HCT116 (cell line): ENCODE data around the gene RREB1. TPM values are rescaled to one million over a fixed set of nuclear protein-coding genes. Genes with fewer than 3 reads are reported as not detected.
A peak's percentile ranks its signal among the peaks of the same experiment; 100 is the strongest.

ENCODE experiments used
- ATAC-seq: fragments of 200-7000 bp; cut with Tn5 transposase; 2 replicates; pipeline ENCODE4 v1.9.1; 2020; ENCODE audit warnings: mild to moderate bottlenecking, moderate library complexity
- BruUV-seq: library from RNA; stranded (reverse); fragments of 400-500 nt; replicated peaks from 2 replicates; lab custom pipeline; 2021; lab: Mats Ljungman, UMichigan
- CTCF ChIA-PET: fragments of 300-600 bp; sonication (Branson Sonifier 250); formaldehyde crosslinking; loops from one replicate; lab custom pipeline; 2021; ENCODE audit warnings: antibody characterized with exemption; lab: Charles Lee
- POLR2A ChIA-PET: fragments of 300-600, 350-600 bp; sonication (Branson Sonifier 250); formaldehyde crosslinking; loops from one replicate; lab custom pipeline; 2021; ENCODE audit warnings: antibody characterized with exemption; lab: Charles Lee
- RAD21 ChIA-PET, 2 experiments: fragments of 300-600 bp; sonication (Branson Sonifier 250); formaldehyde crosslinking; loops; one replicate each; lab custom pipeline; 2023; ENCODE audit warnings: low total read pairs in 2 of 2; ENCODE audit not compliant: uncharacterized antibody in 2 of 2, unreplicated experiment in 2 of 2, low non-redundant PET in 1 of 2; lab: Charles Lee
- DNase-seq: peaks from one replicate; pipeline ENCODE4 v3.0.0-alpha.2; 2010; ENCODE audit warnings: low read depth, low spot score
- H2AFZ ChIP-seq: fragments of 200-600 bp; shearing (Covaris generic), sonication (generic); 2 replicates; pipeline ENCODE4 v1.6.1; 2017; ENCODE audit warnings: low read depth, mixed run types, mixed read lengths, antibody characterized with exemption, low read length; ENCODE audit not compliant: poor library complexity, severe bottlenecking
- H3K27ac ChIP-seq: 2 replicates; pipeline ENCODE4 v1.5.1; 2012; ENCODE audit warnings: low read depth, low read length
- H3K27me3 ChIP-seq: fragments of 200-600 bp; sonication (generic); 2 replicates; pipeline ENCODE4 v1.6.1; 2016; ENCODE audit warnings: mixed run types, low read length, mixed read lengths; ENCODE audit not compliant: insufficient read depth
- H3K36me3 ChIP-seq, 2 experiments: fragments of 200-500 bp in 1 of 2; fragments of 200-600 bp in 1 of 2; sonication (Bioruptor generic) in 1 of 2; sonication (generic) in 1 of 2; 2 replicates each; pipeline versions ENCODE4 v1.5.1 to v1.6.1; 2014 to 2016; ENCODE audit warnings: low read length in 2 of 2, inconsistent platforms in 1 of 2, mixed read lengths in 1 of 2, mixed run types in 1 of 2; ENCODE audit not compliant: insufficient read depth in 2 of 2, control insufficient read depth in 1 of 2
- H3K4me1 ChIP-seq, 2 experiments: fragments of 200-600 bp in 1 of 2; sonication (generic) in 1 of 2; 2 replicates each; pipeline versions ENCODE4 v1.5.1 to v1.6.1; 2012 to 2017; ENCODE audit warnings: low read length in 2 of 2, inconsistent platforms in 1 of 2, mild to moderate bottlenecking in 1 of 2, mixed read lengths in 1 of 2, mixed run types in 1 of 2, moderate library complexity in 1 of 2; ENCODE audit not compliant: insufficient read depth in 2 of 2, control insufficient read depth in 1 of 2
- H3K4me2 ChIP-seq: fragments of 200-600 bp; sonication (generic); 2 replicates; pipeline ENCODE4 v1.6.1; 2017; ENCODE audit warnings: mixed run types, low read length, mixed read lengths
- H3K4me3 ChIP-seq, 2 experiments: fragments of 200-600 bp in 1 of 2; sonication (generic) in 1 of 2; replicated peaks in 1 of 2; 2 replicates each; pipeline ENCODE4 v1.5.1; 2011 to 2016; ENCODE audit warnings: low read length in 2 of 2, control low read depth in 1 of 2, low read depth in 1 of 2, mild to moderate bottlenecking in 1 of 2, mixed read lengths in 1 of 2, mixed run types in 1 of 2
- H3K79me2 ChIP-seq: fragments of 200-600 bp; sonication (generic); 2 replicates; pipeline ENCODE4 v1.6.1; 2017; ENCODE audit warnings: mild to moderate bottlenecking, mixed run types, low read length, moderate library complexity, mixed read lengths; ENCODE audit not compliant: insufficient read depth
- H3K9ac ChIP-seq: fragments of 200-600 bp; sonication (generic); 2 replicates; pipeline ENCODE4 v1.6.1; 2016; ENCODE audit warnings: low read length, mixed read lengths
- H3K9me2 ChIP-seq: fragments of 200-600 bp; sonication (generic), shearing (Covaris generic); 2 replicates; pipeline ENCODE4 v1.6.1; 2017; ENCODE audit warnings: mixed run types, mild to moderate bottlenecking, moderate library complexity; ENCODE audit not compliant: insufficient read depth
- H3K9me3 ChIP-seq, 2 experiments: fragments of 200-500 bp in 1 of 2; fragments of 200-600 bp in 1 of 2; sonication (Bioruptor generic) in 1 of 2; sonication (generic) in 1 of 2; 2 replicates each; pipeline ENCODE4 v1.6.1; 2014 to 2017; ENCODE audit warnings: low read length in 2 of 2, mixed read lengths in 2 of 2, inconsistent platforms in 1 of 2, low read depth in 1 of 2, mild to moderate bottlenecking in 1 of 2, mixed run types in 1 of 2, moderate library complexity in 1 of 2; ENCODE audit not compliant: control insufficient read depth in 1 of 2, insufficient read depth in 1 of 2
- H4K20me1 ChIP-seq: fragments of 200-600 bp; sonication (generic), shearing (Covaris generic); 2 replicates; pipeline ENCODE4 v1.6.1; 2017; ENCODE audit warnings: mixed run types, mild to moderate bottlenecking, moderate library complexity; ENCODE audit not compliant: insufficient read depth
- CBX3 ChIP-seq: IDR thresholded peaks from 2 replicates; pipeline ENCODE4 v1.6.1; 2012; ENCODE audit warnings: low read depth
- CEBPB ChIP-seq: IDR thresholded peaks from 2 replicates; pipeline ENCODE4 v1.6.1; 2012; ENCODE audit warnings: low read depth
- EGR1 ChIP-seq: IDR thresholded peaks from 2 replicates; pipeline ENCODE4 v1.6.1; 2012; ENCODE audit warnings: low read depth
- ELF1 ChIP-seq: IDR thresholded peaks from 2 replicates; pipeline ENCODE4 v1.6.1; 2012; ENCODE audit warnings: low read depth, borderline replicate concordance
- FOSL1 ChIP-seq: IDR thresholded peaks from 2 replicates; pipeline ENCODE4 v1.6.1; 2012; ENCODE audit warnings: low read depth
- JUND ChIP-seq: IDR thresholded peaks from 2 replicates; pipeline ENCODE4 v1.6.1; 2012
- MAX ChIP-seq: IDR thresholded peaks from 2 replicates; pipeline ENCODE4 v1.6.1; 2012
- POLR2A ChIP-seq: IDR thresholded peaks from 2 replicates; pipeline ENCODE4 v1.7.0; 2011; ENCODE audit warnings: borderline replicate concordance; ENCODE audit not compliant: insufficient read depth, insufficient read length; ENCODE audit errors: extremely low read depth
- POLR2AphosphoS5 ChIP-seq: IDR thresholded peaks from 2 replicates; pipeline ENCODE4 v1.6.1; 2011; ENCODE audit warnings: mild to moderate bottlenecking, low read depth, low read length, moderate library complexity
- SP1 ChIP-seq: IDR thresholded peaks from 2 replicates; pipeline ENCODE4 v1.6.1; 2012; ENCODE audit warnings: low read depth
- TCF7L2 ChIP-seq: IDR thresholded peaks from 2 replicates; pipeline ENCODE4 v1.7.0; 2011; ENCODE audit warnings: borderline replicate concordance, inconsistent platforms; ENCODE audit not compliant: insufficient read depth, insufficient read length; ENCODE audit errors: extremely low read depth
- ZFX ChIP-seq: fragments of 450-650 bp; IDR thresholded peaks from 2 replicates; pipeline ENCODE4 v1.6.1; 2017
- intact Hi-C: fragments of 100-400 bp; cut with micrococcal nuclease; formaldehyde crosslinking; loops from 2 replicates; pipeline ENCODE4 v1.10.0; 2022
- total RNA-seq: library from RNA; stranded (reverse); gene quantifications from one replicate; pipeline ENCODE4 v1.2.1, GENCODE V29; 2021; ENCODE audit not compliant: unreplicated experiment
- TF ChIP-seq, protein P1 (sequence below), 3 experiments: fragments of 200-600 bp in 1 of 3; sonication (generic) in 1 of 3; IDR thresholded peaks in 2 of 3; conservative IDR thresholded peaks in 1 of 3; 2 replicates each; pipeline ENCODE4 v1.5.1; 2012 to 2017; ENCODE audit warnings: low read depth in 2 of 3, low read length in 2 of 3, antibody characterized with exemption in 1 of 3, borderline replicate concordance in 1 of 3, control low read depth in 1 of 3, mild to moderate bottlenecking in 1 of 3, mixed read lengths in 1 of 3, mixed run types in 1 of 3, moderate library complexity in 1 of 3; ENCODE audit not compliant: insufficient read depth in 1 of 3
- TF ChIP-seq, protein P2 (sequence below): IDR thresholded peaks from 2 replicates; pipeline ENCODE4 v1.6.1; 2011; ENCODE audit warnings: mild to moderate bottlenecking, low read length, moderate library complexity; ENCODE audit not compliant: insufficient replicate concordance; ENCODE audit errors: extremely low read depth

RREB1 gene
- total RNA-seq, 1 experiment from 2014 or later: 47.9 TPM

DNA sequence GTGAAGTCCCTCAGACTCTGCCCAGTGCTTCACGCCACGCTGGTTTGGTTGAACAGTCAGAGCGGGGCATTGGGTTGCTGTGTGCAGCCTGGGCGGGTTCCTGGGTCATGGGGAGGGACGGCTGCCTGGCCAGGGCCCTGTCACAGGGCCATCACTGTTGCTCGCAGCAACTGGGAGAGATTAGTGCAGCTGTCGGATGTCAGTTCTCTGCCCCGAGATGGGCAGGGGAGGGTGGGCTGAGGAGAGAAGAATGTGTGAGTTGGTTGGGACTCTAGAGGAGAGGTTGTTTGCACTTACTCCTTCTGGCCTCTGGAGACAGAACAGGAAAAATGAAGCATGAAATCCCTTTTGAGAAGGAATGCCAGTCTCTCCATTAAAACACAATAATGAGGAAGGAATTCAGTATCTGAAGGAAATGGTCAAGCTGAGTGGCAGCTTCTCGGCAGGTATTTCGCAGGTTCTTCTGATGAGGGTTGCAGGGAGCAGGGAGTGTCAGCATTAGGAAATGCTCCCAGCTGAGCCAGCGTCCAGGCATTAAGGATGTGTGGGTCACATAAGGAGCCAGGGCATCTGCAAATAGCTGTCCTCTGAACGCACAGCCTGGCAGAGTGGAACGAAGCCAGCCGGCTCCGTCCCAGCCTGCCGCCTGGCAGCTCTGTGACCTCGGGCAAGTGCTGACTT lies 109.3 kb downstream of the RREB1 start:
- Histone ChIP-seq H4K20me1 (no peaks in the 10 kb centered on the region), H2AFZ (no peak overlapping the region), H3K4me3 (no peak overlapping the region), H3K9me2 (no peaks in the 10 kb centered on the region), H3K4me1 (peaks cover 2 to 22% of the 10 kb centered on the region in 2 experiments; a peak in 3 of 4 replicates), H3K27me3 (no peaks in the 10 kb centered on the region), H3K27ac (no peak overlapping the region), H3K4me2 (no peak overlapping the region), H3K9ac (no peak overlapping the region), H3K36me3 (peaks cover 3 to 17% of the 10 kb centered on the region in 2 experiments), H3K79me2 (no peaks in the 10 kb centered on the region; the same call in 1 of the 2 replicates), H3K9me3 (no peaks in the 10 kb centered on the region)
- no TSS peak for BruUV-seq
- ChIA-PET POLR2A (no interaction called here), CTCF (no interaction called here), RAD21 (no interaction called here)
- intact Hi-C loops: no loop called here
- no peak for DNase-seq
- peak; percentile 22; the same call in 1 of the 2 replicates for ATAC-seq
- TF ChIP-seq, protein P1, sequence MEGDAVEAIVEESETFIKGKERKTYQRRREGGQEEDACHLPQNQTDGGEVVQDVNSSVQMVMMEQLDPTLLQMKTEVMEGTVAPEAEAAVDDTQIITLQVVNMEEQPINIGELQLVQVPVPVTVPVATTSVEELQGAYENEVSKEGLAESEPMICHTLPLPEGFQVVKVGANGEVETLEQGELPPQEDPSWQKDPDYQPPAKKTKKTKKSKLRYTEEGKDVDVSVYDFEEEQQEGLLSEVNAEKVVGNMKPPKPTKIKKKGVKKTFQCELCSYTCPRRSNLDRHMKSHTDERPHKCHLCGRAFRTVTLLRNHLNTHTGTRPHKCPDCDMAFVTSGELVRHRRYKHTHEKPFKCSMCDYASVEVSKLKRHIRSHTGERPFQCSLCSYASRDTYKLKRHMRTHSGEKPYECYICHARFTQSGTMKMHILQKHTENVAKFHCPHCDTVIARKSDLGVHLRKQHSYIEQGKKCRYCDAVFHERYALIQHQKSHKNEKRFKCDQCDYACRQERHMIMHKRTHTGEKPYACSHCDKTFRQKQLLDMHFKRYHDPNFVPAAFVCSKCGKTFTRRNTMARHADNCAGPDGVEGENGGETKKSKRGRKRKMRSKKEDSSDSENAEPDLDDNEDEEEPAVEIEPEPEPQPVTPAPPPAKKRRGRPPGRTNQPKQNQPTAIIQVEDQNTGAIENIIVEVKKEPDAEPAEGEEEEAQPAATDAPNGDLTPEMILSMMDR (IDR thresholded peaks at IDR 0.05 in 2 of 3, conservative IDR thresholded peaks at IDR 0.05 in 1 of 3; ENCODE audit: borderline replicate concordance in 1 of 3, insufficient read depth in 1 of 3, low read depth in 2 of 3, low read length in 2 of 3): no peak
- TF ChIP-seq POLR2AphosphoS5: 0 out of 2 replicates have a peak, but pooled peaks have one; percentile 21
- TF ChIP-seq, all 23 proteins: peak for 1

DNA sequence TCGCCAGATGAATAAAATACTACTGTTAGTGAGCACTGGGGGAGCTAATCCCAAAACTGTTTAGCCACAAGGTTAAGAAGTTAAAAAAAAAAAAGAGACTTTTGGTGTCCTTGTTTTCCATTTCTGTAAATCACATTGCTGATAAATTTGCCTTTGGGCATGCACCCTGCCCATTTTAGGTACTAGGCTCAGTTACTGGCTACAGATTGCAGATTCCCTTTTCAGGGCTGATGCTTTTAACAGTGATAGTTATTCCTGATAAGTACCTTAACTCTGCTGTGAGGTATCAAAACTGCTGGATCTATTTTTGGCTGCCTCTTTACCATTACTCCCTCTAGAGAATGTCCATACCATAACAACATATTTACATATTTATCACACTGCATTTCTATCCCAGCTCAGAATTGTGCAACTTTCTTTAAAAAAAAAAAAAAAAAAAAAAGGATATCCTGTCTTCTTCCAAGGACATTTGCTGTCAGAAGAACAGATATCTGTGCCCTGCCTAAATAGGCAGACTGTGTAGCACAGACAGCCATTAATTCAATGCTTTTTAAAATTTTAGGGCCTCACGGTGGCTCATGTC lies 110.7 kb downstream of the RREB1 start:
- H2AFZ ChIP-seq: no peak overlapping the region
- H3K4me3 ChIP-seq: no peak overlapping the region
- H3K27me3 ChIP-seq: no peaks in the 10 kb centered on the region
- TF ChIP-seq EGR1 (no peak), ELF1 (no peak), CEBPB (no peak), CBX3 (no peak), ZFX (no peak), JUND (no peak), FOSL1 (no peak), TCF7L2 (no peak), POLR2A (no peak), SP1 (no peak), MAX (no peak)
- TF ChIP-seq, protein P2, sequence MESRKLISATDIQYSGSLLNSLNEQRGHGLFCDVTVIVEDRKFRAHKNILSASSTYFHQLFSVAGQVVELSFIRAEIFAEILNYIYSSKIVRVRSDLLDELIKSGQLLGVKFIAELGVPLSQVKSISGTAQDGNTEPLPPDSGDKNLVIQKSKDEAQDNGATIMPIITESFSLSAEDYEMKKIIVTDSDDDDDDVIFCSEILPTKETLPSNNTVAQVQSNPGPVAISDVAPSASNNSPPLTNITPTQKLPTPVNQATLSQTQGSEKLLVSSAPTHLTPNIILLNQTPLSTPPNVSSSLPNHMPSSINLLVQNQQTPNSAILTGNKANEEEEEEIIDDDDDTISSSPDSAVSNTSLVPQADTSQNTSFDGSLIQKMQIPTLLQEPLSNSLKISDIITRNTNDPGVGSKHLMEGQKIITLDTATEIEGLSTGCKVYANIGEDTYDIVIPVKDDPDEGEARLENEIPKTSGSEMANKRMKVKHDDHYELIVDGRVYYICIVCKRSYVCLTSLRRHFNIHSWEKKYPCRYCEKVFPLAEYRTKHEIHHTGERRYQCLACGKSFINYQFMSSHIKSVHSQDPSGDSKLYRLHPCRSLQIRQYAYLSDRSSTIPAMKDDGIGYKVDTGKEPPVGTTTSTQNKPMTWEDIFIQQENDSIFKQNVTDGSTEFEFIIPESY: no peak
- H3K79me2 ChIP-seq: no peaks in the 10 kb centered on the region; the same call in 1 of the 2 replicates
- no peaks in the 10 kb centered on the region for H4K20me1 ChIP-seq
- intact Hi-C loops: no loop called here
- H3K36me3 ChIP-seq: peaks cover 0 to 9% of the 10 kb centered on the region in 2 experiments
- POLR2A ChIA-PET: no interaction called here
- no peaks in the 10 kb centered on the region for H3K9me3 ChIP-seq
- no TSS peak for BruUV-seq
- no peaks in the 10 kb centered on the region for H3K9me2 ChIP-seq
- CTCF ChIA-PET: no interaction called here
- H3K4me1 ChIP-seq: peaks cover 2 to 22% of the 10 kb centered on the region in 2 experiments; a peak in 3 of 4 replicates
- H3K4me2 ChIP-seq: no peak overlapping the region
- DNase-seq (no peak), ATAC-seq (no peak)
- H3K27ac ChIP-seq: no peak overlapping the region
- RAD21 ChIA-PET: no interaction called here
- H3K9ac ChIP-seq: no peak overlapping the region
